HCT116 (cell line): ENCODE data around the gene NAPB. TPM values are rescaled to one million over a fixed set of nuclear protein-coding genes. Genes with fewer than 3 reads are reported as not detected.

Source experiments
- ATAC-seq: fragments of 200-7000 bp; cut with Tn5 transposase; 2 replicates; pipeline ENCODE4 v1.9.1; 2020; ENCODE audit warnings: mild to moderate bottlenecking, moderate library complexity
- BruUV-seq: library from RNA; stranded (reverse); fragments of 400-500 nt; replicated peaks from 2 replicates; lab custom pipeline; 2021; lab: Mats Ljungman, UMichigan
- CTCF ChIA-PET: fragments of 300-600 bp; sonication (Branson Sonifier 250); formaldehyde crosslinking; loops from one replicate; lab custom pipeline; 2021; ENCODE audit warnings: antibody characterized with exemption; lab: Charles Lee
- POLR2A ChIA-PET: fragments of 300-600, 350-600 bp; sonication (Branson Sonifier 250); formaldehyde crosslinking; loops from one replicate; lab custom pipeline; 2021; ENCODE audit warnings: antibody characterized with exemption; lab: Charles Lee
- RAD21 ChIA-PET, 2 experiments: fragments of 300-600 bp; sonication (Branson Sonifier 250); formaldehyde crosslinking; loops; one replicate each; lab custom pipeline; 2023; ENCODE audit warnings: low total read pairs in 2 of 2; ENCODE audit not compliant: uncharacterized antibody in 2 of 2, unreplicated experiment in 2 of 2, low non-redundant PET in 1 of 2; lab: Charles Lee
- DNase-seq: peaks from one replicate; pipeline ENCODE4 v3.0.0-alpha.2; 2010; ENCODE audit warnings: low read depth, low spot score
- H2AFZ ChIP-seq: fragments of 200-600 bp; shearing (Covaris generic), sonication (generic); 2 replicates; pipeline ENCODE4 v1.6.1; 2017; ENCODE audit warnings: low read depth, mixed run types, mixed read lengths, antibody characterized with exemption, low read length; ENCODE audit not compliant: poor library complexity, severe bottlenecking
- H3K27ac ChIP-seq: 2 replicates; pipeline ENCODE4 v1.5.1; 2012; ENCODE audit warnings: low read depth, low read length
- H3K27me3 ChIP-seq: fragments of 200-600 bp; sonication (generic); 2 replicates; pipeline ENCODE4 v1.6.1; 2016; ENCODE audit warnings: mixed run types, low read length, mixed read lengths; ENCODE audit not compliant: insufficient read depth
- H3K36me3 ChIP-seq, 2 experiments: fragments of 200-500 bp in 1 of 2; fragments of 200-600 bp in 1 of 2; sonication (Bioruptor generic) in 1 of 2; sonication (generic) in 1 of 2; 2 replicates each; pipeline versions ENCODE4 v1.5.1 to v1.6.1; 2014 to 2016; ENCODE audit warnings: low read length in 2 of 2, inconsistent platforms in 1 of 2, mixed read lengths in 1 of 2, mixed run types in 1 of 2; ENCODE audit not compliant: insufficient read depth in 2 of 2, control insufficient read depth in 1 of 2
- H3K4me1 ChIP-seq, 2 experiments: fragments of 200-600 bp in 1 of 2; sonication (generic) in 1 of 2; 2 replicates each; pipeline versions ENCODE4 v1.5.1 to v1.6.1; 2012 to 2017; ENCODE audit warnings: low read length in 2 of 2, inconsistent platforms in 1 of 2, mild to moderate bottlenecking in 1 of 2, mixed read lengths in 1 of 2, mixed run types in 1 of 2, moderate library complexity in 1 of 2; ENCODE audit not compliant: insufficient read depth in 2 of 2, control insufficient read depth in 1 of 2
- H3K4me2 ChIP-seq: fragments of 200-600 bp; sonication (generic); 2 replicates; pipeline ENCODE4 v1.6.1; 2017; ENCODE audit warnings: mixed run types, low read length, mixed read lengths
- H3K4me3 ChIP-seq, 2 experiments: fragments of 200-600 bp in 1 of 2; sonication (generic) in 1 of 2; replicated peaks in 1 of 2; 2 replicates each; pipeline ENCODE4 v1.5.1; 2011 to 2016; ENCODE audit warnings: low read length in 2 of 2, control low read depth in 1 of 2, low read depth in 1 of 2, mild to moderate bottlenecking in 1 of 2, mixed read lengths in 1 of 2, mixed run types in 1 of 2
- H3K79me2 ChIP-seq: fragments of 200-600 bp; sonication (generic); 2 replicates; pipeline ENCODE4 v1.6.1; 2017; ENCODE audit warnings: mild to moderate bottlenecking, mixed run types, low read length, moderate library complexity, mixed read lengths; ENCODE audit not compliant: insufficient read depth
- H3K9ac ChIP-seq: fragments of 200-600 bp; sonication (generic); 2 replicates; pipeline ENCODE4 v1.6.1; 2016; ENCODE audit warnings: low read length, mixed read lengths
- H3K9me2 ChIP-seq: fragments of 200-600 bp; sonication (generic), shearing (Covaris generic); 2 replicates; pipeline ENCODE4 v1.6.1; 2017; ENCODE audit warnings: mixed run types, mild to moderate bottlenecking, moderate library complexity; ENCODE audit not compliant: insufficient read depth
- H3K9me3 ChIP-seq, 2 experiments: fragments of 200-500 bp in 1 of 2; fragments of 200-600 bp in 1 of 2; sonication (Bioruptor generic) in 1 of 2; sonication (generic) in 1 of 2; 2 replicates each; pipeline ENCODE4 v1.6.1; 2014 to 2017; ENCODE audit warnings: low read length in 2 of 2, mixed read lengths in 2 of 2, inconsistent platforms in 1 of 2, low read depth in 1 of 2, mild to moderate bottlenecking in 1 of 2, mixed run types in 1 of 2, moderate library complexity in 1 of 2; ENCODE audit not compliant: control insufficient read depth in 1 of 2, insufficient read depth in 1 of 2
- H4K20me1 ChIP-seq: fragments of 200-600 bp; sonication (generic), shearing (Covaris generic); 2 replicates; pipeline ENCODE4 v1.6.1; 2017; ENCODE audit warnings: mixed run types, mild to moderate bottlenecking, moderate library complexity; ENCODE audit not compliant: insufficient read depth
- CBX3 ChIP-seq: IDR thresholded peaks from 2 replicates; pipeline ENCODE4 v1.6.1; 2012; ENCODE audit warnings: low read depth
- EZH2phosphoT487 ChIP-seq: fragments of 200-600 bp; IDR thresholded peaks from 2 replicates; pipeline ENCODE4 v1.6.1; 2018; ENCODE audit warnings: antibody characterized with exemption, borderline replicate concordance
- MAX ChIP-seq: IDR thresholded peaks from 2 replicates; pipeline ENCODE4 v1.6.1; 2012
- POLR2A ChIP-seq: IDR thresholded peaks from 2 replicates; pipeline ENCODE4 v1.7.0; 2011; ENCODE audit warnings: borderline replicate concordance; ENCODE audit not compliant: insufficient read depth, insufficient read length; ENCODE audit errors: extremely low read depth
- RAD21 ChIP-seq: IDR thresholded peaks from 2 replicates; pipeline ENCODE4 v1.6.1; 2012; ENCODE audit warnings: low read depth, mild to moderate bottlenecking
- REST ChIP-seq: IDR thresholded peaks from 2 replicates; pipeline ENCODE4 v1.6.1; 2012; ENCODE audit warnings: low read depth
- SRF ChIP-seq: IDR thresholded peaks from 2 replicates; pipeline ENCODE4 v1.6.1; 2012; ENCODE audit warnings: low read depth
- intact Hi-C: fragments of 100-400 bp; cut with micrococcal nuclease; formaldehyde crosslinking; loops from 2 replicates; pipeline ENCODE4 v1.10.0; 2022
- total RNA-seq: library from RNA; stranded (reverse); gene quantifications from one replicate; pipeline ENCODE4 v1.2.1, GENCODE V29; 2021; ENCODE audit not compliant: unreplicated experiment
- TF ChIP-seq, protein P1 (sequence below), 3 experiments: fragments of 200-600 bp in 1 of 3; sonication (generic) in 1 of 3; IDR thresholded peaks in 2 of 3; conservative IDR thresholded peaks in 1 of 3; 2 replicates each; pipeline ENCODE4 v1.5.1; 2012 to 2017; ENCODE audit warnings: low read depth in 2 of 3, low read length in 2 of 3, antibody characterized with exemption in 1 of 3, borderline replicate concordance in 1 of 3, control low read depth in 1 of 3, mild to moderate bottlenecking in 1 of 3, mixed read lengths in 1 of 3, mixed run types in 1 of 3, moderate library complexity in 1 of 3; ENCODE audit not compliant: insufficient read depth in 1 of 3
- TF ChIP-seq, protein P2 (sequence below): IDR thresholded peaks from 2 replicates; pipeline ENCODE4 v1.6.1; 2011; ENCODE audit warnings: mild to moderate bottlenecking, low read length, moderate library complexity; ENCODE audit not compliant: insufficient replicate concordance; ENCODE audit errors: extremely low read depth

NAPB gene
- total RNA-seq, 1 experiment from 2014 or later, result 7.9 TPM

- BruUV-seq, result no TSS peak
- Histone ChIP-seq H3K27me3 (no peaks in the 10 kb centered on the region), H3K9me3 (0 out of 4 replicates have a peak, but pooled peaks cover 0 to 5% of the 10 kb centered on the region in 2 experiments), H3K36me3 (peaks cover 7 to 10% of the 10 kb centered on the region in 2 experiments; a peak in 1 of 4 replicates), H2AFZ (no peak overlapping the region)
- DNase-seq, result no peak
- POLR2A ChIA-PET, result no interaction called here
- no peak for TF ChIP-seq MAX
- TF ChIP-seq, all 23 proteins: peak for 0
- Histone ChIP-seq H3K4me3 (no peak overlapping the region), H3K9me2 (no peaks in the 10 kb centered on the region), H3K9ac (no peak overlapping the region), H3K4me1 (no peaks in the 10 kb centered on the region), H3K79me2 (peaks cover 11% of the 10 kb centered on the region; the same call in 1 of the 2 replicates), H3K27ac (no peak overlapping the region), H4K20me1 (no peaks in the 10 kb centered on the region), H3K4me2 (no peak overlapping the region)
- CTCF ChIA-PET, result no interaction called here
- ATAC-seq, result no peak
- intact Hi-C loops, result no loop called here
- RAD21 ChIA-PET, result no interaction called here
Observed at GRCh38 chr20:23387118-23387443, 34.2 kb downstream of the NAPB start.

DNA sequence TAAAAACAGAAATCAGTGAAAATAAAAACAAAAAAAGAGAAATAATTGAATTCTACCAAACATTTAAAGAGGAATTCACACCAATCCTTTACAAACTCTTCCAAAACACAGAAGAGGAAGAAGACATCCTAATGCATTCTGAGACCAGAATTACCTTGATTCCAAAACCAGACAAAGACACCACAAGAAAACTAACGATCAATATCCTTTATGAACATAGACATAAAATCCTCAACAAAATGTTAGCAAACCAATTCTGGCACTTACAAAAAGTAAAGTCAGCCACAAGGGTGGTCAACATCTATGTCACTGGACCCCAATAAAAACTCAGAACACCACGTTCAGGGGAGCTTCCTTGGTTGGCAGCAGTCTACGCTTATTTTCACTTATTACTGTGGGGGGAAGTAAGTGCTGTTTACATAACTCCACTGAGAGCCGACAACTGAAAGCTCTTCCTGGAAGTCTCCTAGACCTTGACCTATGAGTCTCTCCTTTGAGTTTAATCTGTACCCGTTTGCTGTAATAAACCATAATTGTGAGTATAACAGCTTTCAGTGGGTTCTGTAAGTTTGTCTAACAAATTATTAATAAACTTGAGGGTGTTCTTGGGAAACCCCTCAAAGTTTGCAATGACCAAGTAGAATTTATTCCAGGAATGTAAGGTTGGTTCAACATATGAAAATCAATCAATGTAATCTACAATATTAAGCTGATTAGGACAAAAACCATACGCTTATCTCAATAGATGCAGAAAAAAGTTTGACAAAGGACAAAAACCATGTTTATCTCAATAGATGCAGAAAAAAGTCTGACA lies 34.8 kb downstream of the NAPB start:
- ATAC-seq (no peak), DNase-seq (no peak)
- H3K36me3 ChIP-seq, result peaks cover 7 to 10% of the 10 kb centered on the region in 2 experiments; a peak in 1 of 4 replicates
- peaks cover 11% of the 10 kb centered on the region; the same call in 1 of the 2 replicates for H3K79me2 ChIP-seq
- no peaks in the 10 kb centered on the region for H3K9me2 ChIP-seq
- H2AFZ ChIP-seq, result no peak overlapping the region
- RAD21 ChIA-PET, result no interaction called here
- H3K27me3 ChIP-seq, result no peaks in the 10 kb centered on the region
- no peak overlapping the region for H3K27ac ChIP-seq
- intact Hi-C loops, result no loop called here
- H3K9ac ChIP-seq, result no peak overlapping the region
- no peaks in the 10 kb centered on the region for H4K20me1 ChIP-seq
- no peak overlapping the region for H3K4me2 ChIP-seq
- no TSS peak for BruUV-seq
- CTCF ChIA-PET, result no interaction called here
- no peaks in the 10 kb centered on the region for H3K4me1 ChIP-seq
- 0 out of 4 replicates have a peak, but pooled peaks cover 0 to 5% of the 10 kb centered on the region in 2 experiments for H3K9me3 ChIP-seq
- no peak overlapping the region for H3K4me3 ChIP-seq
- POLR2A ChIA-PET, result no interaction called here
- TF ChIP-seq, protein P1, sequence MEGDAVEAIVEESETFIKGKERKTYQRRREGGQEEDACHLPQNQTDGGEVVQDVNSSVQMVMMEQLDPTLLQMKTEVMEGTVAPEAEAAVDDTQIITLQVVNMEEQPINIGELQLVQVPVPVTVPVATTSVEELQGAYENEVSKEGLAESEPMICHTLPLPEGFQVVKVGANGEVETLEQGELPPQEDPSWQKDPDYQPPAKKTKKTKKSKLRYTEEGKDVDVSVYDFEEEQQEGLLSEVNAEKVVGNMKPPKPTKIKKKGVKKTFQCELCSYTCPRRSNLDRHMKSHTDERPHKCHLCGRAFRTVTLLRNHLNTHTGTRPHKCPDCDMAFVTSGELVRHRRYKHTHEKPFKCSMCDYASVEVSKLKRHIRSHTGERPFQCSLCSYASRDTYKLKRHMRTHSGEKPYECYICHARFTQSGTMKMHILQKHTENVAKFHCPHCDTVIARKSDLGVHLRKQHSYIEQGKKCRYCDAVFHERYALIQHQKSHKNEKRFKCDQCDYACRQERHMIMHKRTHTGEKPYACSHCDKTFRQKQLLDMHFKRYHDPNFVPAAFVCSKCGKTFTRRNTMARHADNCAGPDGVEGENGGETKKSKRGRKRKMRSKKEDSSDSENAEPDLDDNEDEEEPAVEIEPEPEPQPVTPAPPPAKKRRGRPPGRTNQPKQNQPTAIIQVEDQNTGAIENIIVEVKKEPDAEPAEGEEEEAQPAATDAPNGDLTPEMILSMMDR (IDR thresholded peaks at IDR 0.05 in 2 of 3, conservative IDR thresholded peaks at IDR 0.05 in 1 of 3; ENCODE audit: borderline replicate concordance in 1 of 3, insufficient read depth in 1 of 3, low read depth in 2 of 3, low read length in 2 of 3), result no peak
- TF ChIP-seq POLR2A (no peak), RAD21 (no peak), SRF (no peak), MAX (no peak), EZH2phosphoT487 (no peak), REST (no peak), CBX3 (no peak)
- TF ChIP-seq, protein P2, sequence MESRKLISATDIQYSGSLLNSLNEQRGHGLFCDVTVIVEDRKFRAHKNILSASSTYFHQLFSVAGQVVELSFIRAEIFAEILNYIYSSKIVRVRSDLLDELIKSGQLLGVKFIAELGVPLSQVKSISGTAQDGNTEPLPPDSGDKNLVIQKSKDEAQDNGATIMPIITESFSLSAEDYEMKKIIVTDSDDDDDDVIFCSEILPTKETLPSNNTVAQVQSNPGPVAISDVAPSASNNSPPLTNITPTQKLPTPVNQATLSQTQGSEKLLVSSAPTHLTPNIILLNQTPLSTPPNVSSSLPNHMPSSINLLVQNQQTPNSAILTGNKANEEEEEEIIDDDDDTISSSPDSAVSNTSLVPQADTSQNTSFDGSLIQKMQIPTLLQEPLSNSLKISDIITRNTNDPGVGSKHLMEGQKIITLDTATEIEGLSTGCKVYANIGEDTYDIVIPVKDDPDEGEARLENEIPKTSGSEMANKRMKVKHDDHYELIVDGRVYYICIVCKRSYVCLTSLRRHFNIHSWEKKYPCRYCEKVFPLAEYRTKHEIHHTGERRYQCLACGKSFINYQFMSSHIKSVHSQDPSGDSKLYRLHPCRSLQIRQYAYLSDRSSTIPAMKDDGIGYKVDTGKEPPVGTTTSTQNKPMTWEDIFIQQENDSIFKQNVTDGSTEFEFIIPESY, result no peak
